HepG2 (cell line): ENCODE measurements around the gene DGAT2L6. TPM values are rescaled to one million over a fixed set of nuclear protein-coding genes. Genes with fewer than 3 reads are reported as not detected.
A peak's percentile ranks its signal among the peaks of the same experiment; 100 is the strongest.

ENCODE experiments used
- ATAC-seq: fragments of 200-7000 bp; cut with Tn5 transposase; 3 replicates; pipeline ENCODE4 v1.9.1; 2020; ENCODE audit warnings: mild to moderate bottlenecking, moderate library complexity
- BruUV-seq: library from RNA; stranded (reverse); fragments of 400-500 nt; replicated peaks from 2 replicates; lab custom pipeline; 2021; lab: Mats Ljungman, UMichigan
- CTCF ChIA-PET: fragments of 300-600 bp; formaldehyde crosslinking; extraction: SDS; loops from one replicate; lab custom pipeline; 2021; ENCODE audit warnings: low total read pairs, inconsistent platforms, low intra/inter-chr PET ratio; lab: Yijun Ruan, JAX
- POLR2A ChIA-PET: fragments of 350-600 bp; sonication (Branson Sonifier 250); formaldehyde crosslinking; loops from one replicate; lab custom pipeline; 2020; ENCODE audit warnings: antibody characterized with exemption, inconsistent platforms; lab: Yijun Ruan, JAX
- DNase-seq: peaks from one replicate; pipeline ENCODE4 v3.0.0-alpha.2; 2015; ENCODE audit warnings: low spot score
- FAIRE-seq: peaks from 3 replicates; lab custom pipeline; 2011; peaks lifted over from hg19 to GRCh38; lab: Jason Lieb, UNC
- H2AFZ ChIP-seq: one replicate; pipeline ENCODE4 v1.6.1; 2011; ENCODE audit warnings: low read length, inconsistent platforms
- H3K27ac ChIP-seq: fragments of 300-600 bp; 3 replicates; pipeline ENCODE4 v1.8.0; 2011; ENCODE audit warnings: mixed run types, mild to moderate bottlenecking, mixed read lengths, low read length, inconsistent platforms; ENCODE audit not compliant: insufficient read depth; ENCODE audit errors: extremely low read length
- H3K27me3 ChIP-seq, 2 experiments: fragments of 200-600 bp in 1 of 2; 2 replicates in 1 of 2; 3 replicates in 1 of 2; pipeline versions ENCODE4 v1.6.0 to v1.8.0; 2011; ENCODE audit warnings: low read length in 2 of 2, mild to moderate bottlenecking in 2 of 2, moderate library complexity in 2 of 2, inconsistent platforms in 1 of 2; ENCODE audit not compliant: insufficient read depth in 2 of 2, control insufficient read depth in 1 of 2
- H3K36me3 ChIP-seq, 2 experiments: fragments of 200-600 bp in 1 of 2; replicated peaks in 1 of 2; 2 replicates in 1 of 2; 3 replicates in 1 of 2; pipeline versions ENCODE4 v1.5.1 to v1.8.0; 2011; ENCODE audit warnings: low read length in 2 of 2, inconsistent platforms in 1 of 2; ENCODE audit not compliant: insufficient read depth in 2 of 2, control insufficient read depth in 1 of 2
- H3K4me1 ChIP-seq: 2 replicates; pipeline ENCODE4 v1.5.1; 2012; ENCODE audit warnings: low read length, inconsistent platforms; ENCODE audit not compliant: insufficient read depth
- H3K4me2 ChIP-seq: 2 replicates; pipeline ENCODE4 v1.6.0; 2011; ENCODE audit warnings: low read depth, low read length, inconsistent platforms
- H3K4me3 ChIP-seq, 3 experiments: fragments of 200-600 bp in 1 of 3; sonication (generic), shearing (Covaris generic) in 1 of 3; replicated peaks in 1 of 3; 2 replicates each; pipeline ENCODE4 v1.5.1; 2011 to 2016; ENCODE audit warnings: low read length in 3 of 3, inconsistent platforms in 2 of 3, low read depth in 2 of 3, mild to moderate bottlenecking in 2 of 3, control low read depth in 1 of 3, mixed read lengths in 1 of 3; ENCODE audit not compliant: insufficient read depth in 1 of 3
- H3K79me2 ChIP-seq: one replicate; pipeline ENCODE4 v1.6.1; 2011; ENCODE audit warnings: low read length, inconsistent platforms; ENCODE audit not compliant: insufficient read depth
- H3K9ac ChIP-seq: 2 replicates; pipeline ENCODE4 v1.6.0; 2011; ENCODE audit warnings: mild to moderate bottlenecking, low read depth, low read length, inconsistent platforms; ENCODE audit not compliant: insufficient read depth
- H3K9me3 ChIP-seq: 2 replicates; pipeline ENCODE4 v1.5.1; 2012; ENCODE audit warnings: mild to moderate bottlenecking, low read length
- H4K20me1 ChIP-seq: 2 replicates; pipeline ENCODE4 v1.6.0; 2011; ENCODE audit warnings: inconsistent platforms, mild to moderate bottlenecking, low read length, moderate library complexity; ENCODE audit not compliant: insufficient read depth
- CBX5 ChIP-seq: sonication (generic); formaldehyde crosslinking; IDR thresholded peaks from 2 replicates; pipeline ENCODE4 v1.4.0; 2020; ENCODE audit warnings: missing genetic modification reagents, borderline replicate concordance
- GATAD1 ChIP-seq: IDR thresholded peaks from 2 replicates; pipeline ENCODE4 v1.6.1; 2016; ENCODE audit warnings: missing genetic modification reagents, missing compliant biosample characterization
- MTERF4 ChIP-seq: sonication (generic); formaldehyde crosslinking; IDR thresholded peaks from 2 replicates; pipeline ENCODE4 v1.8.0; 2023; ENCODE audit warnings: mild to moderate bottlenecking, missing genetic modification reagents
- NR2F6 ChIP-seq, 2 experiments: IDR thresholded peaks; 2 replicates each; pipeline ENCODE4 v1.6.1; 2016; ENCODE audit warnings: antibody characterized with exemption in 1 of 2, mild to moderate bottlenecking in 1 of 2
- RBM22 ChIP-seq: fragments of 200-400 bp; formaldehyde crosslinking; optimal IDR thresholded peaks from 2 replicates; pipeline ENCODE3; 2017; ENCODE audit warnings: mild to moderate bottlenecking, low read length, moderate library complexity
- SSRP1 ChIP-seq: IDR thresholded peaks from 2 replicates; pipeline ENCODE4 v1.6.1; 2016; ENCODE audit warnings: control low read depth
- YY1 ChIP-seq: IDR thresholded peaks from 2 replicates; pipeline ENCODE4 v1.6.1; 2011; ENCODE audit warnings: low read length, low read depth, moderate library complexity, mild to moderate bottlenecking; ENCODE audit not compliant: insufficient read depth, insufficient replicate concordance
- ZBTB38 ChIP-seq: sonication (generic); formaldehyde crosslinking; IDR thresholded peaks from 2 replicates; pipeline ENCODE4 v1.5.1; 2020; ENCODE audit warnings: mild to moderate bottlenecking, missing genetic modification reagents
- ZNF333 ChIP-seq: sonication (generic); formaldehyde crosslinking; IDR thresholded peaks from 2 replicates; pipeline ENCODE4 v1.4.0; 2020; ENCODE audit warnings: mild to moderate bottlenecking, missing genetic modification reagents, borderline replicate concordance
- ZNF589 ChIP-seq: sonication (generic); formaldehyde crosslinking; conservative IDR thresholded peaks from 2 replicates; pipeline ENCODE4 v1.8.0; 2022; ENCODE audit warnings: mild to moderate bottlenecking, moderate library complexity, missing genetic modification reagents
- ZNF646 ChIP-seq: sonication (generic); formaldehyde crosslinking; IDR thresholded peaks from 2 replicates; pipeline ENCODE4 v1.9.0; 2021; ENCODE audit warnings: mild to moderate bottlenecking, missing genetic modification reagents
- WGBS: methylation state at CpG from one replicate; pipeline ENCODE4 v1.1.6; 2017; ENCODE audit warnings: low lambda C conversion rate; 5-methylcytosine and 5-hydroxymethylcytosine counted together
- in situ Hi-C: cut with HindIII; loops from 2 replicates; pipeline ENCODE4 v1.10.0; 2017; ENCODE audit warnings: low pct_unique_long_range_greater_than_20kb; ENCODE audit not compliant: extremely low pct_ligation_motif_present
- intact Hi-C: fragments of 100-400 bp; cut with micrococcal nuclease; formaldehyde crosslinking; loops from one replicate; pipeline ENCODE4 v1.10.0; 2022; ENCODE audit not compliant: unreplicated experiment
- polyA plus RNA-seq, 8 experiments: library from polyadenylated mRNA; depleted of rRNA in 3 of 8; stranded (reverse) in 7 of 8; unstranded in 1 of 8; fragments of >200 nt; fragmentation: Illumina TruSeq in 4 of 8; extraction: Trizol in 4 of 8; gene quantifications; 2 replicates each; pipeline versions ENCODE4 v1.2.1 to v1.2.3, GENCODE V29; 2011 to 2016; ENCODE audit warnings: low read depth in 4 of 8, missing spikeins in 1 of 8, mixed read lengths in 1 of 8; ENCODE audit not compliant: insufficient read depth in 1 of 8
- total RNA-seq, 5 experiments: library from RNA; depleted of rRNA; stranded (reverse); fragments of >200 nt; fragmentation: Illumina TruSeq; extraction: Trizol; gene quantifications; 2 replicates each; pipeline ENCODE4 v1.2.3, GENCODE V29; 2016; ENCODE audit warnings: low read depth in 1 of 5
- TF ChIP-seq, protein P1 (sequence below): sonication (generic); formaldehyde crosslinking; IDR thresholded peaks from 2 replicates; pipeline ENCODE4 v1.4.0; 2020; ENCODE audit warnings: mild to moderate bottlenecking, missing genetic modification reagents
- TF ChIP-seq, protein P2 (sequence below): sonication (generic); formaldehyde crosslinking; IDR thresholded peaks from 2 replicates; pipeline ENCODE4 v1.5.0; 2020; ENCODE audit warnings: mild to moderate bottlenecking, missing genetic modification reagents

DGAT2L6 gene
- total and polyA plus RNA-seq, 2 of the 13 experiments (the other 11 are each of a cell fraction or from before 2014, with no cell fraction given), result not detected

- TF ChIP-seq ZNF646 (CRISPR knock-in tag) (no peak), YY1 (no peak), SSRP1 (CRISPR knock-in tag) (no peak), GATAD1 (CRISPR knock-in tag) (no peak)
These were observed 76.2 kb downstream of the DGAT2L6 start (continued) for GRCh38 chrX:70253377-70254062.

DNA sequence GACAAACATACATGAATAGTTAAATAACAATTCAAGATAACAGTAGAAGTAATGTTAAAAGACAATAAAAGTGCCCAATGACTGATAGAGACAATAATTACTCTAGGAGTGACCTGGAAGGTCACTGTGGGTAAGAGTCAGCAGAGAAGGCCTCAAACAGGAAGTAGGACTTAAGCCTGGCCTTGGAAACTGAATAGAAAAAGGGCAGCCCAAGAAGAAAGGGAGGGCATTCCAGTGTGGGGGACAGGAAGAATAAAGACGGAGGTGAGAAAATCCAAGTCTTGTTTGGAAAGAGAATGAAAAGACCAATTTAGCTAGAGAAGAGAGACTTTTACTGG is 76.7 kb downstream of the DGAT2L6 start:
- ChIA-PET CTCF (no interaction called here), POLR2A (no interaction called here)
- no TSS peak for BruUV-seq
- intact Hi-C loops, result no loop called here
- FAIRE-seq, result no peak
- Histone ChIP-seq H3K4me2 (no peak overlapping the region), H3K9ac (no peak overlapping the region), H3K79me2 (no peaks in the 10 kb centered on the region), H3K27me3 (no peaks in the 10 kb centered on the region), H3K4me3 (no peak overlapping the region), H4K20me1 (no peaks in the 10 kb centered on the region), H3K36me3 (no peaks in the 10 kb centered on the region), H3K9me3 (no peaks in the 10 kb centered on the region), H2AFZ (no peak overlapping the region), H3K4me1 (peaks cover 21% of the 10 kb centered on the region), H3K27ac (no peak overlapping the region)
- in situ Hi-C loops, result no loop called here
- no peak for ATAC-seq
- 5% methylated on average over 1 of the region's 1 CpG for WGBS
- DNase-seq, result peak; percentile 28
- TF ChIP-seq ZNF589 (CRISPR knock-in tag) (no peak), RBM22 (no peak), NR2F6 (IDR thresholded peaks at IDR 0.05) (no peak), NR2F6 (CRISPR knock-in tag; IDR thresholded peaks at IDR 0.05) (no peak), ZBTB38 (CRISPR knock-in tag) (no peak), ZNF333 (CRISPR knock-in tag) (no peak), CBX5 (no peak), MTERF4 (no peak)
- TF ChIP-seq, protein P1, sequence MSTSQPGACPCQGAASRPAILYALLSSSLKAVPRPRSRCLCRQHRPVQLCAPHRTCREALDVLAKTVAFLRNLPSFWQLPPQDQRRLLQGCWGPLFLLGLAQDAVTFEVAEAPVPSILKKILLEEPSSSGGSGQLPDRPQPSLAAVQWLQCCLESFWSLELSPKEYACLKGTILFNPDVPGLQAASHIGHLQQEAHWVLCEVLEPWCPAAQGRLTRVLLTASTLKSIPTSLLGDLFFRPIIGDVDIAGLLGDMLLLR, result no peak
- TF ChIP-seq, protein P2, sequence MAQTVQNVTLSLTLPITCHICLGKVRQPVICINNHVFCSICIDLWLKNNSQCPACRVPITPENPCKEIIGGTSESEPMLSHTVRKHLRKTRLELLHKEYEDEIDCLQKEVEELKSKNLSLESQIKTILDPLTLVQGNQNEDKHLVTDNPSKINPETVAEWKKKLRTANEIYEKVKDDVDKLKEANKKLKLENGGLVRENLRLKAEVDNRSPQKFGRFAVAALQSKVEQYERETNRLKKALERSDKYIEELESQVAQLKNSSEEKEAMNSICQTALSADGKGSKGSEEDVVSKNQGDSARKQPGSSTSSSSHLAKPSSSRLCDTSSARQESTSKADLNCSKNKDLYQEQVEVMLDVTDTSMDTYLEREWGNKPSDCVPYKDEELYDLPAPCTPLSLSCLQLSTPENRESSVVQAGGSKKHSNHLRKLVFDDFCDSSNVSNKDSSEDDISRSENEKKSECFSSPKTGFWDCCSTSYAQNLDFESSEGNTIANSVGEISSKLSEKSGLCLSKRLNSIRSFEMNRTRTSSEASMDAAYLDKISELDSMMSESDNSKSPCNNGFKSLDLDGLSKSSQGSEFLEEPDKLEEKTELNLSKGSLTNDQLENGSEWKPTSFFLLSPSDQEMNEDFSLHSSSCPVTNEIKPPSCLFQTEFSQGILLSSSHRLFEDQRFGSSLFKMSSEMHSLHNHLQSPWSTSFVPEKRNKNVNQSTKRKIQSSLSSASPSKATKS, result no peak
